SK-N-SH treated with all-trans-retinoic acid at 6 μM for 48 hours (cell line): ENCODE measurements around the gene CPXM2.

Source experiments
- ATAC-seq: fragments of 200-7000 bp; cut with Tn5 transposase; 3 replicates; pipeline ENCODE4 v1.9.1; 2020; ENCODE audit warnings: mild to moderate bottlenecking, moderate library complexity
- ARNTL ChIP-seq: fragments of 450-650 bp; formaldehyde crosslinking; IDR thresholded peaks from 2 replicates; pipeline ENCODE4 v1.5.0; 2020; ENCODE audit warnings: low read depth, mild to moderate bottlenecking, moderate library complexity, borderline replicate concordance
- BACH2 ChIP-seq: fragments of 250-450 bp; sonication (Bioruptor Pico); IDR thresholded peaks from 2 replicates; pipeline ENCODE4 v1.9.0; 2021; ENCODE audit warnings: mild to moderate bottlenecking, borderline replicate concordance
- CREB5 ChIP-seq: fragments of 250-450 bp; sonication (Bioruptor Pico); IDR thresholded peaks from 2 replicates; pipeline ENCODE4 v1.5.1; 2020; ENCODE audit warnings: low read depth, mild to moderate bottlenecking, moderate library complexity
- CSDC2 ChIP-seq: fragments of 250-450 bp; sonication (Bioruptor Pico); IDR thresholded peaks from 2 replicates; pipeline ENCODE4 v1.5.0; 2020; ENCODE audit warnings: mild to moderate bottlenecking, moderate library complexity
- CSRNP3 ChIP-seq: fragments of 250-450 bp; sonication (Bioruptor Pico); IDR thresholded peaks from 2 replicates; pipeline ENCODE4 v1.5.1; 2021; ENCODE audit warnings: mild to moderate bottlenecking, moderate library complexity
- ESRRG ChIP-seq: fragments of 250-450 bp; sonication (Bioruptor Pico); IDR thresholded peaks from 2 replicates; pipeline ENCODE4 v1.6.1; 2021; ENCODE audit warnings: mild to moderate bottlenecking
- GLIS3 ChIP-seq: fragments of 250-450 bp; sonication (Bioruptor Pico); IDR thresholded peaks from 2 replicates; pipeline ENCODE4 v1.5.0; 2020; ENCODE audit warnings: mild to moderate bottlenecking, moderate library complexity
- ISL1 ChIP-seq: fragments of 250-450 bp; sonication (Bioruptor Pico); IDR thresholded peaks from 2 replicates; pipeline ENCODE4 v2.1.2; 2022; ENCODE audit warnings: mild to moderate bottlenecking, moderate library complexity
- PATZ1 ChIP-seq: fragments of 250-450 bp; sonication (Bioruptor Pico); IDR thresholded peaks from 2 replicates; pipeline ENCODE4 v1.8.0; 2020; ENCODE audit warnings: mild to moderate bottlenecking, moderate library complexity, borderline replicate concordance
- POU6F1 ChIP-seq: fragments of 250-450 bp; sonication (Bioruptor Pico); IDR thresholded peaks from 2 replicates; pipeline ENCODE4 v1.8.0; 2021; ENCODE audit warnings: low read depth, mild to moderate bottlenecking, moderate library complexity, borderline replicate concordance
- PPARA ChIP-seq: fragments of 250-450 bp; sonication (Bioruptor Pico); IDR thresholded peaks from 2 replicates; pipeline ENCODE4 v1.5.0; 2020; ENCODE audit warnings: mild to moderate bottlenecking, borderline replicate concordance
- RARB ChIP-seq: fragments of 250-450 bp; sonication (Bioruptor Pico); IDR thresholded peaks from 2 replicates; pipeline ENCODE4 v1.8.0; 2021; ENCODE audit warnings: mild to moderate bottlenecking, moderate library complexity
- SNAI2 ChIP-seq: fragments of 250-450 bp; sonication (Bioruptor Pico); IDR thresholded peaks from 2 replicates; pipeline ENCODE4 v1.5.0; 2020; ENCODE audit warnings: mild to moderate bottlenecking, moderate library complexity
- TCF4 ChIP-seq: fragments of 250-450 bp; sonication (Bioruptor Pico); IDR thresholded peaks from 2 replicates; pipeline ENCODE4 v1.8.0; 2021; ENCODE audit warnings: mild to moderate bottlenecking, moderate library complexity, borderline replicate concordance
- TOX ChIP-seq: fragments of 250-450 bp; sonication (Bioruptor Pico); IDR thresholded peaks from 2 replicates; pipeline ENCODE4 v1.8.0; 2021; ENCODE audit warnings: mild to moderate bottlenecking, moderate library complexity, borderline replicate concordance
- TSHZ2 ChIP-seq: fragments of 250-450 bp; sonication (Bioruptor Pico); IDR thresholded peaks from 2 replicates; pipeline ENCODE4 v1.5.0; 2020; ENCODE audit warnings: mild to moderate bottlenecking, moderate library complexity
- ZC3H10 ChIP-seq: fragments of 250-450 bp; sonication (Bioruptor Pico); IDR thresholded peaks from 2 replicates; pipeline ENCODE4 v1.5.1; 2021; ENCODE audit warnings: mild to moderate bottlenecking, moderate library complexity
- ZFP3 ChIP-seq: fragments of 250-450 bp; sonication (Bioruptor Pico); IDR thresholded peaks from 2 replicates; pipeline ENCODE4 v1.5.0; 2020; ENCODE audit warnings: mild to moderate bottlenecking, moderate library complexity
- ZFP30 ChIP-seq: fragments of 450-650 bp; formaldehyde crosslinking; IDR thresholded peaks from 2 replicates; pipeline ENCODE4 v1.5.0; 2022; ENCODE audit warnings: mild to moderate bottlenecking, moderate library complexity
- ZNF565 ChIP-seq: fragments of 450-650 bp; formaldehyde crosslinking; conservative IDR thresholded peaks from 2 replicates; pipeline ENCODE4 v1.5.0; 2020; ENCODE audit warnings: low read depth, mild to moderate bottlenecking, moderate library complexity

Gene CPXM2

GRCh38 chr10:123704812-123705211, 186.8 kb downstream of the CPXM2 start (continued):
- TF ChIP-seq CREB5 (CRISPR knock-in tag) (no peak), ARNTL (CRISPR knock-in tag) (no peak)

GRCh38 chr10:123704076-123704475, 187.5 kb downstream of the CPXM2 start:
- TF ChIP-seq BACH2 (CRISPR knock-in tag) (no peak), ZFP30 (CRISPR knock-in tag) (no peak), POU6F1 (no peak), ZNF565 (CRISPR knock-in tag) (no peak), TOX (CRISPR knock-in tag) (no peak), TSHZ2 (CRISPR knock-in tag) (no peak), ARNTL (CRISPR knock-in tag) (no peak), CSDC2 (no peak), CREB5 (CRISPR knock-in tag) (no peak), ESRRG (CRISPR knock-in tag) (no peak), RARB (no peak), ISL1 (no peak), ZFP3 (CRISPR knock-in tag) (no peak), ZC3H10 (CRISPR knock-in tag) (no peak), CSRNP3 (CRISPR knock-in tag) (no peak), PATZ1 (CRISPR knock-in tag) (no peak)
- no peak for ATAC-seq

GRCh38 chr10:123703195-123703790, 188.3 kb downstream of the CPXM2 start:
- TF ChIP-seq TCF4 (no peak), POU6F1 (no peak), TOX (CRISPR knock-in tag) (no peak), BACH2 (CRISPR knock-in tag) (no peak), GLIS3 (CRISPR knock-in tag) (no peak), ESRRG (CRISPR knock-in tag) (no peak), SNAI2 (no peak), PPARA (CRISPR knock-in tag) (no peak)
- ATAC-seq: no peak
